Uterus (tissue), 4 donors: Measurements from ENCODE around the gene CIPC. TPM values are rescaled to one million over a fixed set of nuclear protein-coding genes. Genes with fewer than 3 reads are reported as not detected.

Experiments used
- DNase-seq, 2 donors: peaks; one replicate each; pipeline ENCODE4 v3.0.0-alpha.2; 2019 to 2020
- H3K27ac ChIP-seq, 2 donors: fragments of 200-600 bp; sonication (generic); 1 replicate in 1 of 2; 2 replicates in 1 of 2; pipeline ENCODE4 v1.5.1; 2016 to 2018
- H3K27me3 ChIP-seq, 2 donors: fragments of 200-600 bp; sonication (generic); one replicate each; pipeline ENCODE4 v1.5.1; 2018 to 2019; ENCODE audit warnings: control low read depth in 1 of 2
- H3K36me3 ChIP-seq, 2 donors: fragments of 200-600 bp; sonication (generic); one replicate each; pipeline ENCODE4 v1.5.1; 2019; ENCODE audit warnings: control low read depth in 1 of 2
- H3K4me1 ChIP-seq, 2 donors: fragments of 200-600 bp; sonication (generic); one replicate each; pipeline ENCODE4 v1.5.1; 2018 to 2019; ENCODE audit warnings: control low read depth in 1 of 2
- H3K4me3 ChIP-seq, 2 donors: fragments of 200-600 bp; sonication (generic); 1 replicate in 1 of 2; 2 replicates in 1 of 2; pipeline ENCODE4 v1.5.1; 2018 to 2019; ENCODE audit warnings: mild to moderate bottlenecking in 1 of 2
- H3K9me3 ChIP-seq, 2 donors: fragments of 200-600 bp; sonication (generic); one replicate each; pipeline ENCODE4 v1.5.1; 2019; ENCODE audit warnings: control low read depth in 1 of 2
- POLR2A ChIP-seq, 2 donors: fragments of 450-650 bp; IDR thresholded peaks; one replicate each; pipeline ENCODE4 v1.6.1; 2016; ENCODE audit warnings: antibody characterized with exemption in 2 of 2, mild to moderate bottlenecking in 1 of 2, moderate library complexity in 1 of 2
- intact Hi-C: fragments of 100-400 bp; cut with DNase I; formaldehyde crosslinking; loops from one replicate; pipeline ENCODE4 v1.15.1; 2023; ENCODE audit warnings: low total_unique reads
- total RNA-seq, 4 donors: library from RNA; depleted of rRNA in 3 of 4; stranded (reverse); fragments of >200 nt in 3 of 4; gene quantifications; one replicate each; pipeline versions ENCODE4 v1.1.0 to v1.2.4, GENCODE V29; 2014 to 2023
- TF ChIP-seq, protein P1 (sequence below), 4 experiments: fragments of 200-600 bp in 2 of 4; fragments of 450-650 bp in 2 of 4; sonication (generic) in 2 of 4; IDR thresholded peaks; one replicate each; pipeline ENCODE4 v1.5.1; 2016 to 2019; ENCODE audit warnings: antibody characterized with exemption in 4 of 4, mild to moderate bottlenecking in 2 of 4, moderate library complexity in 1 of 4
- donor health status: DM: yes; HTN: yes; CAD: no.

Gene CIPC
- total RNA-seq, 4 donors from 2014 or later: 8.2 to 71.8 (median 28.1) TPM

DNA sequence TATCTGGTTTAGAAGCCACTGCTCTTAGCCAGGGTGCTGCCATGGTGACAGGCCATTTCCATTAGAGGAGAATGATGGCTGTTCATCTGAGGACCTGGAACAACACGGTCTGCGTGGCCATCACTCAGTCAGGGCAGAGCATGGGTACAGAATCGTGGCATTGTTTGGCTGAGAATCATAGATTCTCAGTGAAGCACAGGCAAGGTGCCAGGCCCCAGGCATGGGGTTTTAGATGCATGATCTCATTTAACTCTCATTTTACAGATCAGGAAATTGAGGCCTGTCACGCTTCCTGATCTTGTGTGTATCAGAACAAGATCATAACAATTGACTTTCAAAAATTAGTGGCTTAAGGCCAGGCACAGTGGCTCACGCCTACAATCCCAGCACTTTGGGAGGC is 42.8 kb upstream of the CIPC start:
- H3K4me3 ChIP-seq: no peak overlapping the region
- H3K9me3 ChIP-seq: peaks cover 0 to 4% of the 10 kb centered on the region in 2 donors
- TF ChIP-seq, protein P1, sequence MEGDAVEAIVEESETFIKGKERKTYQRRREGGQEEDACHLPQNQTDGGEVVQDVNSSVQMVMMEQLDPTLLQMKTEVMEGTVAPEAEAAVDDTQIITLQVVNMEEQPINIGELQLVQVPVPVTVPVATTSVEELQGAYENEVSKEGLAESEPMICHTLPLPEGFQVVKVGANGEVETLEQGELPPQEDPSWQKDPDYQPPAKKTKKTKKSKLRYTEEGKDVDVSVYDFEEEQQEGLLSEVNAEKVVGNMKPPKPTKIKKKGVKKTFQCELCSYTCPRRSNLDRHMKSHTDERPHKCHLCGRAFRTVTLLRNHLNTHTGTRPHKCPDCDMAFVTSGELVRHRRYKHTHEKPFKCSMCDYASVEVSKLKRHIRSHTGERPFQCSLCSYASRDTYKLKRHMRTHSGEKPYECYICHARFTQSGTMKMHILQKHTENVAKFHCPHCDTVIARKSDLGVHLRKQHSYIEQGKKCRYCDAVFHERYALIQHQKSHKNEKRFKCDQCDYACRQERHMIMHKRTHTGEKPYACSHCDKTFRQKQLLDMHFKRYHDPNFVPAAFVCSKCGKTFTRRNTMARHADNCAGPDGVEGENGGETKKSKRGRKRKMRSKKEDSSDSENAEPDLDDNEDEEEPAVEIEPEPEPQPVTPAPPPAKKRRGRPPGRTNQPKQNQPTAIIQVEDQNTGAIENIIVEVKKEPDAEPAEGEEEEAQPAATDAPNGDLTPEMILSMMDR (IDR thresholded peaks at IDR 0.05): no peak
- no peak for TF ChIP-seq POLR2A (IDR thresholded peaks at IDR 0.05)
- no peaks in the 10 kb centered on the region for H3K4me1 ChIP-seq
- DNase-seq: no peak
- intact Hi-C loops: loop anchor here (5.0 kb wide), 1 partner anchor 143 kb away; no protein-coding TSS in a partner anchor
- H3K27me3 ChIP-seq: no peaks in the 10 kb centered on the region
- no peaks in the 10 kb centered on the region for H3K36me3 ChIP-seq
- no peak overlapping the region for H3K27ac ChIP-seq

DNA sequence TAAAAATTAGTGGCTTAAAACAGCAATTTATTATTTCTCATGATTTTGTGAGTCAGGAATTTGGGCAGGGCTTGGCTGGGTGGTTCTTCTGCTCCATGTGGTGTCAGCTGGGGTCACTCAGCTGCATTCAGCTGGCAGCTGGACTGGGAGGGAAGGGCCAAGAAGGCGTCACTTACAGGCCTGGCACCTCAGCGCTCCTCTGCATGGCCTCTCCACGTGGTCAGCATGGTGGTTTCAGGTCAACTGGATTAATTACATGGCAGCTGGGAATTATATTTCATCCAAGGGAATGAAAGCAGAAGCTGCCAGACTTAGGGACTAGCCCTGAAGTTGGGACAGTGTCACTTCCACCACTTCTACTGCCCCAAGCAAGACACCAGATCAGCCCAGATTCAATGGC is 42.1 kb upstream of the CIPC start:
- no peak for DNase-seq
- Histone ChIP-seq H3K9me3 (peaks cover 0 to 4% of the 10 kb centered on the region in 2 donors), H3K4me3 (no peak overlapping the region), H3K27me3 (no peaks in the 10 kb centered on the region), H3K27ac (no peak overlapping the region), H3K36me3 (no peaks in the 10 kb centered on the region), H3K4me1 (no peaks in the 10 kb centered on the region)
- intact Hi-C loops: loop anchor here (5.0 kb wide), 1 partner anchor 144 kb away; no protein-coding TSS in a partner anchor
- TF ChIP-seq, protein P1 (IDR thresholded peaks at IDR 0.05): no peak
- TF ChIP-seq POLR2A (IDR thresholded peaks at IDR 0.05): no peak

DNA sequence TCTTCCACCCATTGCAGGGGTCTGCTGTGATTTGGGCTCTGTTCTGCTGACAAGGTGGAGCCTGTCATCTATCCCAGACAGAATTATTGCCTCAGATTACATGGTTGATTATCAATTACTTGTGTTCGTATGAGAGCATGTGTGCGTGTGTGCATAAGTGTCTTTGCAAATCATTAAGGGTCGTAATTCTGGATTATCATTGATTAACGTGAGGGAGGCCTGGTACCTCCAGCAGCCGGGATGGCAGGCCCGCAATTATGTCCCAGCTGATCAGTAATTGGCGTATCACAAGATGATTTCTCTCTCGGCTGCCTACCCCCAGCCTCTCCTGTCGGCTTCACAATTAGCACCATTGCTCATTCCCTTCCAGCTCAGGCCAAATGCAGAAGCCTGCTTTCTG is 39.9 kb upstream of the CIPC start:
- Histone ChIP-seq H3K27ac (no peak overlapping the region), H3K4me1 (no peaks in the 10 kb centered on the region)
- TF ChIP-seq, protein P1 (IDR thresholded peaks at IDR 0.05): no peak
- TF ChIP-seq POLR2A (IDR thresholded peaks at IDR 0.05): no peak

DNA sequence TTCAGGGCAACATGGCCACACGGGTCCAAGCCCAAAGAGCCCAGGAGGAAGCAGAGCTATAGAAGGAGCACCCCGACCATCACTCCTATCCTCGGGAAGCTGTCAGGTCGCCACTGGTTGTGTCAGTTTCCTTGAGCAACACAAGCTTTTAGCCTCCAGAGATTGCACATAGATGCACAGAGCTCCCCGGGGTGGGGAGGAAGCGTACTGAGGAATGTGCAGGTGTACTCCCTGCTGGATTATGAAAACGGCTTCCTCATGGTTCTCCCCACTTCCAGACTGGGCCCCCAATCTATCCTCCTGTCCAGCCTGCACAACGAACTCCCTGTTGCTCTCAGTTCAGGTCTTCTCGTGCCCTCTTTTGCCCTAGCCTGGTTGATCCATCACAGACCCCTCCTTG is 39.3 kb upstream of the CIPC start:
- TF ChIP-seq, protein P1 (IDR thresholded peaks at IDR 0.05): no peak
- TF ChIP-seq POLR2A (IDR thresholded peaks at IDR 0.05): no peak
- Histone ChIP-seq H3K27ac (no peak overlapping the region), H3K4me1 (no peaks in the 10 kb centered on the region), H3K4me3 (no peak overlapping the region), H3K27me3 (no peaks in the 10 kb centered on the region), H3K36me3 (no peaks in the 10 kb centered on the region), H3K9me3 (peaks cover 0 to 4% of the 10 kb centered on the region in 2 donors)
- DNase-seq: no peak
- intact Hi-C loops: loop anchor here (5.0 kb wide), 1 partner anchor 146 kb away; no protein-coding TSS in a partner anchor

More for the DNA sequence above, 39.9 kb upstream of the CIPC start:
- Histone ChIP-seq H3K27me3 (no peaks in the 10 kb centered on the region), H3K9me3 (peaks cover 0 to 4% of the 10 kb centered on the region in 2 donors), H3K4me3 (no peak overlapping the region), H3K36me3 (no peaks in the 10 kb centered on the region)
- DNase-seq: no peak
- intact Hi-C loops: loop anchor here (5.0 kb wide), 1 partner anchor 146 kb away; no protein-coding TSS in a partner anchor

DNA sequence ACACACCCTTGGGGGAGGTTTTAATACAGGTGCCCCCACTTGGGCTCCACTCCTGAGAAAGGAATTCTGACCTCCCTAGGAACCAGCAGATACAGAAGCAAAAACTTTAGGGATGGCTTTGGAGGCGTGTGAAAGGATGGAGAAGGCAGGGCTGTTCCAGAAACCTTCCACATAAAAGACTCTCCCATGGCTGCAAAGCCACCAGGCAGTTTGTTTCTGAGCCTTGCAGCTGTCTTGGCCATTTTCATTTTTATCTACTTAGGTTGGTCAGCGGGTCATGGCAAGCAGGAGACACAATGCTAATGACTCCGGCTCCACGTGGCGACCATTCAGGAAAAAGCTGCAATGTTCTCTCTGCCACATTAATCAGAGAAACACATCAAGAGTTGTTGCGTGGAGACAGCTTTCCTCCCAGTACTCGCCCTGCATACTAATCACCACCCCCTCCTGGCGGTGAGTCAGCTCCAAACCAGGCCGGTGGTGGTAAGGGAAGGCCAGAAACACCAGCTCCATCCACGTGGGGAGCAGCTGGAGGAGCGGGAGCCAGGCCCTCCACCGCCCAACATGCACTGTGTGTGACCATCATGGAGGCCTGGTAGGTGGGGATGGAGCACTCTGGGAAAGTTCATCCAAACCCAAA is 38.7 kb upstream of the CIPC start:
- intact Hi-C loops: loop anchor here (5.0 kb wide), 1 partner anchor 147 kb away; no protein-coding TSS in a partner anchor
- peak in 1 of 2 donors; percentile 49 for DNase-seq
- H3K4me3 ChIP-seq: no peak overlapping the region
- H3K4me1 ChIP-seq: no peaks in the 10 kb centered on the region
- H3K36me3 ChIP-seq: no peaks in the 10 kb centered on the region
- no peak overlapping the region for H3K27ac ChIP-seq
- no peaks in the 10 kb centered on the region for H3K27me3 ChIP-seq
- peaks cover 0 to 4% of the 10 kb centered on the region in 2 donors for H3K9me3 ChIP-seq
- no peak for TF ChIP-seq POLR2A (IDR thresholded peaks at IDR 0.05)
- TF ChIP-seq, protein P1 (IDR thresholded peaks at IDR 0.05): peak in 1 of 4 experiments; percentile 6
